HUES48 (cell line): Measurements from ENCODE around the gene POC1B.
"Not testable (repeated sequence)": the region's sequence is repeated elsewhere in the genome, so short reads cannot be mapped to it uniquely, and the experiment has no call there.

Experiments
- H3K27ac ChIP-seq: one replicate; pipeline ENCODE4 v1.7.0; 2013; ENCODE audit warnings: low read depth, low read length, inconsistent platforms
- H3K27me3 ChIP-seq: 2 replicates; pipeline ENCODE4 v1.6.1; 2013; ENCODE audit warnings: mild to moderate bottlenecking, low read length; ENCODE audit not compliant: control insufficient read depth, insufficient read depth
- H3K36me3 ChIP-seq: 2 replicates; pipeline ENCODE4 v1.6.1; 2013; ENCODE audit warnings: low read length; ENCODE audit not compliant: control insufficient read depth, insufficient read depth
- H3K4me1 ChIP-seq: 2 replicates; pipeline ENCODE4 v1.6.1; 2013; ENCODE audit warnings: mild to moderate bottlenecking, low read length; ENCODE audit not compliant: control insufficient read depth, insufficient read depth
- H3K4me3 ChIP-seq: 2 replicates; pipeline ENCODE4 v1.5.1; 2013; ENCODE audit warnings: mild to moderate bottlenecking, low read depth, low read length
- H3K9ac ChIP-seq: 2 replicates; pipeline ENCODE4 v1.6.1; 2013; ENCODE audit warnings: mild to moderate bottlenecking, low read depth, low read length, moderate library complexity
- H3K9me3 ChIP-seq: 2 replicates; pipeline ENCODE4 v1.6.1; 2013; ENCODE audit warnings: low read length; ENCODE audit not compliant: control insufficient read depth, insufficient read depth

Gene POC1B

GRCh38 chr12:89461190-89461589 lies 64.7 kb downstream of the POC1B start:
- H3K9ac ChIP-seq: no peak overlapping the region
- no peaks in the 10 kb centered on the region for H3K36me3 ChIP-seq
- no peak overlapping the region for H3K27ac ChIP-seq
- no peaks in the 10 kb centered on the region for H3K4me1 ChIP-seq
- no peaks in the 10 kb centered on the region for H3K27me3 ChIP-seq
- H3K4me3 ChIP-seq: no peak overlapping the region
- H3K9me3 ChIP-seq: no peaks in the 10 kb centered on the region

DNA sequence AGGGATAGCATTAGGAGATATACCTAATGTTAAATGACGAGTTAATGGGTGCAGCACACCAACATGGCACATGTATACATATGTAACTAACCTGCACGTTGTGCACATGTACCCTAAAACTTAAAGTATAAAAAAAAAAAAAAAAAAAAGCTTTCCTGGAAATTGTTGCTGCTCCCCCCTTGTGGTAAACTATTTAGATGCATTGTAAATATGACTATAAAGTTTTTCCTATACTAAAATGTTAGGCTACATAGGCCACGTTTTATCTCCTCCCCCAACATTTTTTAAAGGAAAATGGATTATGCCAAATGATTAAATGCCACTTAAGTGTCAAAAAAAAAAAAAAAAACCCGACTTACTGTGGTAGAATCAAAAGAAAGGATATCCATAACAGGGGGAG lies 66.6 kb downstream of the POC1B start:
- not testable (repeated sequence) for H3K9me3 ChIP-seq, H3K9ac ChIP-seq, H3K4me1 ChIP-seq, H3K36me3 ChIP-seq, H3K27ac ChIP-seq, H3K4me3 ChIP-seq, H3K27me3 ChIP-seq

GRCh38 chr12:89456565-89456964 lies 69.3 kb downstream of the POC1B start:
- no peak overlapping the region for H3K9ac ChIP-seq
- H3K27ac ChIP-seq: no peak overlapping the region
- no peaks in the 10 kb centered on the region for H3K36me3 ChIP-seq
- no peaks in the 10 kb centered on the region for H3K27me3 ChIP-seq
- peaks cover 27% of the 10 kb centered on the region for H3K4me1 ChIP-seq
- H3K9me3 ChIP-seq: no peaks in the 10 kb centered on the region
- no peak overlapping the region for H3K4me3 ChIP-seq

DNA sequence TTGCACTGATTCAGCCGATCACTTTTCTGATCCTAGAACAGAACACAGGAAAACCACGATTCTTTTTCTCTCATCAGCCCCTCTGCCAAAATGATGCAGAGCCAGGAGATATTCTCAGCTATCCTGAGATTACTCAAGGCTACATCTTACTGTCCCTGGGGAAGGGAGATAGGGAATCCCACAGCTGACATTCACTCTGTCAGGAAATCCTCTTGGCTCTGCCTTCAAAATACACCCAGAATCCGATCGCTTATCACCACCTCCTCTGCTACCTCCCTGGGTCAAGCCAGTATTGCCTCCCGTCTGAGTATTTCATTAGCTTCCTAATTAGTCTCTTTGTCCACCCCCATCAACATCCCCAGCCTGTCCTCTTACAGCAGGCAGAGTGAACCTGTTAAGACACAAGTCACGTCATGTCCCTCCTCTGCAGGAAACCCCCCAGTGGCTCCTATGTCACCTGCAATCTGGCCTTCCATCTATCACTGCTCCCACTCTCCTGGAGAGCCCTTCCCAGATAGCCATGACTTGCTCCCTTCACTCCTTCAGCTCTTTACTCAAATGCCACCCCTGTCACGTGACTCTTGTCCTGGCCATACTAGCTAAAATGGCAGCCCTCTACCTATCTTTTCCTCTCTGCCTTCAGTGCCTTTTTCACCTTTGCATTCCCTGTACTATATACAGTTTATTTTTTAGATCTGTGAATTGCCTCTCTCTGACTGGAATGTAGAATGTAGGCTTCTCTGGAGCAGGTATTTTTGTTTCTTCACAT lies 71.6 kb downstream of the POC1B start:
- Histone ChIP-seq H3K9ac (no peak overlapping the region), H3K27ac (peak overlapping the region; percentile 3), H3K36me3 (no peaks in the 10 kb centered on the region), H3K27me3 (no peaks in the 10 kb centered on the region), H3K9me3 (no peaks in the 10 kb centered on the region), H3K4me3 (no peak overlapping the region), H3K4me1 (peaks cover 39% of the 10 kb centered on the region)

DNA sequence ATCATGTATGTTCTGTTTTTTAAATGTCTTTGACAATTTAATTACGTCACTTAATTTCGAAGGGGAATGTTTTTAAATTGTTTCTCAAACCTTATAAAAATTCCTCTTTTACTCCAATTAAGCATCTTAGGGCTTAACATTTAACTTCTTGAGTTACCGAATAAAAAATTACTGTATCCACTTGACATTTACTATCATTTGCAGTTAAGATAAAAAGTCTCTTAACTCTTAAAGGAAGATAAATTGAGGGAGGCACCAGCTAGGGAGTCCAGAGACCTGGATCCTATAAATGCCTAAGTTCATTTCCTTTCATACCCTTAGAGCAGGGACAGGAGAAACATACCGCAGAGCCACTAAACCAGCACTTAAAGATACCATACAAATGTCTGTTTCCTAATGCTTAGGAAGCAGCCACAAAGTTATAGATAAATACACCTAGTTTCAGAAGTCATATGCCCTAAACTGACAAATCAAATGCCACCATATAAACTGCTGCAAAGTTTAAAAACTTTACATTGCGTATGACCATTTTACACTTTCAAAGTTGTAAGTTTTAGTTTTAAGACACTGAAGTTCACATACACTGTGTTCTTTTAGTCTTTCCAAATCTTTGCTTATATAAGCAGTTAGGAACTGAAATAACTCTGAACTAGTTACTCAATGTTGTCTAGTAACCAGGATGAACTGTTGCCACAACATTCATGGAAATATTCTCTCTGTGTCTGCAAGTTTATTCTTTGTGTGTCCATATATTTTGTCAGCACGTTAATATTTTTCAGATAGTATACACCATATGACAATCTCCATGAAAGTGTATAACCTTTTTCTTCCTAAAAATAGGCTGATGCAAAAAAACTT lies 72.5 kb downstream of the POC1B start:
- no peaks in the 10 kb centered on the region for H3K27me3 ChIP-seq
- H3K36me3 ChIP-seq: no peaks in the 10 kb centered on the region
- no peak overlapping the region for H3K4me3 ChIP-seq
- H3K9me3 ChIP-seq: no peaks in the 10 kb centered on the region
- peak overlapping the region; percentile 92 for H3K27ac ChIP-seq
- peaks cover 39% of the 10 kb centered on the region for H3K4me1 ChIP-seq
- H3K9ac ChIP-seq: no peak overlapping the region

- H3K36me3 ChIP-seq: no peaks in the 10 kb centered on the region
- H3K27ac ChIP-seq: peak overlapping the region; percentile 92
- no peaks in the 10 kb centered on the region for H3K9me3 ChIP-seq
- H3K27me3 ChIP-seq: no peaks in the 10 kb centered on the region
- H3K4me3 ChIP-seq: no peak overlapping the region; the same call in 1 of the 2 replicates
- no peak overlapping the region for H3K9ac ChIP-seq
- H3K4me1 ChIP-seq: peaks cover 39% of the 10 kb centered on the region
Measured at GRCh38 chr12:89451841-89452251, 74.0 kb downstream of the POC1B start.

GRCh38 chr12:89450907-89451306 lies 74.9 kb downstream of the POC1B start:
- Histone ChIP-seq H3K27ac (peak overlapping the region; percentile 92), H3K9me3 (no peaks in the 10 kb centered on the region), H3K4me1 (peaks cover 39% of the 10 kb centered on the region), H3K4me3 (no peak overlapping the region; the same call in 1 of the 2 replicates), H3K9ac (no peak overlapping the region), H3K27me3 (no peaks in the 10 kb centered on the region), H3K36me3 (no peaks in the 10 kb centered on the region)

- Histone ChIP-seq H3K4me3 (no peak overlapping the region), H3K9ac (no peak overlapping the region), H3K27me3 (no peaks in the 10 kb centered on the region), H3K9me3 (no peaks in the 10 kb centered on the region), H3K27ac (no peak overlapping the region), H3K4me1 (peaks cover 33% of the 10 kb centered on the region), H3K36me3 (no peaks in the 10 kb centered on the region)
Measured at GRCh38 chr12:89448951-89449371, 76.9 kb downstream of the POC1B start.

- peaks cover 31% of the 10 kb centered on the region for H3K4me1 ChIP-seq
- H3K36me3 ChIP-seq: no peaks in the 10 kb centered on the region
- H3K9me3 ChIP-seq: no peaks in the 10 kb centered on the region
- no peak overlapping the region for H3K9ac ChIP-seq
- no peaks in the 10 kb centered on the region for H3K27me3 ChIP-seq
- H3K27ac ChIP-seq: no peak overlapping the region
- no peak overlapping the region for H3K4me3 ChIP-seq
Measured at GRCh38 chr12:89448526-89448925, 77.3 kb downstream of the POC1B start.

GRCh38 chr12:89439941-89440340 lies 85.9 kb downstream of the POC1B start:
- Histone ChIP-seq H3K9ac (no peak overlapping the region), H3K4me3 (no peak overlapping the region), H3K27me3 (no peaks in the 10 kb centered on the region), H3K36me3 (no peaks in the 10 kb centered on the region), H3K27ac (no peak overlapping the region), H3K9me3 (peaks cover 3% of the 10 kb centered on the region; the same call in 1 of the 2 replicates), H3K4me1 (no peaks in the 10 kb centered on the region)

DNA sequence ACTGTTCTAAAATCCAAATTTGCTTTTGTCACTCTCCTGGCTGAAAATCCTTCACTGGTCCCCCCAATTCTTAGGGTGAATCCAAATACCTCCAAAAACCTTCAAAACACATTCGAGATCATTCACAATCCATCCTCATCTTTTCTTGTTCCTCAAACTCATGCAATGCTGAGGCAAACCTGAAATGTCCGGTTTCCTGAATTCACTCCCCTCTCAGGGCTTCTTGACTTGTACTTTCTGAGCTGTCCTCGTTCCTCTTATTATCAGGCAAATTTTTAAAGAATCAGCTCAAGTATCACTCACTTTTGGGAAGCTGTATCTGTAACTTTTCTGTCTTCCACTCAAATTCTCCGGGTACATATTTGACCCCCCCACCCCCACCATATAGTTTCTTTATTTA lies 88.6 kb downstream of the POC1B start:
- Histone ChIP-seq H3K4me1 (no peaks in the 10 kb centered on the region), H3K27me3 (no peaks in the 10 kb centered on the region), H3K4me3 (no peak overlapping the region), H3K36me3 (no peaks in the 10 kb centered on the region), H3K27ac (no peak overlapping the region), H3K9ac (no peak overlapping the region), H3K9me3 (peaks cover 3% of the 10 kb centered on the region; the same call in 1 of the 2 replicates)
